NCI-H2081 (cell line): ENCODE data around the gene AHI1.

Experiments
- DNase-seq, 2 experiments: peaks; one replicate each; lab custom pipeline; 2025; lab: John Stamatoyannopoulos, UW

The AHI1 gene

DNA sequence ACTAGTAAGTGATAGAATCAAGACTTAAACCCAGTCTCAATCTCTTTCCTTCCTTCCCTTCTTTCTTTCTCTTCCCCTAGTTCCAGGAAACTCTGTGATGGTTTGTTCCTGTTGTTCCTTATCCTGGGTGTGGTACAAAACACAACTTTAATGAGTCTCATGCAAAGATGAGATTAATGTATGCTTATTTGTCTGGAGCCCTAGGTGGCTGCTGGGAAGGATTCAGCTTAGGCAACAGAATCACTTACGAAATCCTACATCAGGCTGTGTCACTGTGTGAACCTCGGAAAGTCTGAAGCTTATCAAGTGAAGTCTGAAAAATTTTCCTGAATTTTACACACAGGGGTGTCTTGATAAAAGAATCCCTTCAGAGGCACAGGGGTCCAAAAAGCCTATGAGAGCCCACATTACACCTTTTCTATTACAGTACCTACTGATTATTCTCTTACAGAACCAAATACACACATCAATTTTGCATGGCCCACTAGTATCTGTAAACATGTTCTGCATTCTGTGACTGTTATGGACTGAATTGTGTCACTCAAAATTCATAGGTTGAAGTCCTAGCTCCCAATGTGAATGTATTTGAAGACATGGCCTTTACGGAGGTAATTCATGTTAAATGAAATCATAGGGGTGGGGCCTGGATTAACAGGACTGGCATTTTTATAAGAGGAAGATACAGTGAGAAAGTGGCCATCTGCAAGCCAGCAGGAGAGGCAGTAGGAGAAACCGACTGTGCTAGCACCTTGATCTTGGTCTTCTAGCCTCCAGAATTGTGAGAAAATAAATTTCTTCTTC, 171.7 kb downstream of the AHI1 start:
- no peak for DNase-seq

DNA sequence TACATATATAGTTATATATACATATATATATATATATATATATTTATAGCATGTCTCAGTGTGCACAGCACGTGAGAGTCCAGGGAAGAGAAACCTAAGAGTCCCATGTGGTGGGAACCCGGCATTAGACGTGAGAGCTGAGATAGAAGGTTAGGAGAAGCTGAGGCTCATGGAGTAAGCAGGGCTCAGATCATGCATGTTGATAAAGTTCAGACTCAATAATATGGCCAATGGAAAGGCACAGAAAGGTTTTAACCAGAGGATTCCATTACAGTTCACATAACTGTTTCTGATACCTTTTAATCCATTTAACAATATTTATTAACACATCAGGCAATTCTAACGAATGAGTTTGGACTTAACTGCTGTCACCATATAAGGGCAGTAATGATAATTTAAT, 173.0 kb downstream of the AHI1 start:
- DNase-seq = no peak

DNA sequence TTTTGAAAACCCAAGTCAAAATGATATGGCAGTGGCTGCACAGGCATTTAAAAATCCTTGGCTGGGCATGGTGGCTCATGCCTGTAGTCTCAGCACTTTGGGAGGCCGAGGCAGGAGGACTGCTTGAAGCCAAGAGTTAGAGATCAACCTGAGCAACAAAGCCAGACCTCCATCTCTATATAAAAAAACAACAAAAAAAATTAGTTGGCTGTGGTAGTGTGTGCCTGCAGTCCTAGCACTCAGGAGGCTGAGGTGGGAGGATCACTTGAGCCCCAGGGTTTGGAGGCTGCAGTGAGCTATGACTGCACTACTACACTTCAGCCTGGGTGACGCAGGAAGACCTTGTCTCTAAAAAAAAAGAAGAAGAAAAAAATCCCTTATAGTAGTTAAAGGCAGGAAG, 173.6 kb downstream of the AHI1 start:
- DNase-seq = no peak

DNA sequence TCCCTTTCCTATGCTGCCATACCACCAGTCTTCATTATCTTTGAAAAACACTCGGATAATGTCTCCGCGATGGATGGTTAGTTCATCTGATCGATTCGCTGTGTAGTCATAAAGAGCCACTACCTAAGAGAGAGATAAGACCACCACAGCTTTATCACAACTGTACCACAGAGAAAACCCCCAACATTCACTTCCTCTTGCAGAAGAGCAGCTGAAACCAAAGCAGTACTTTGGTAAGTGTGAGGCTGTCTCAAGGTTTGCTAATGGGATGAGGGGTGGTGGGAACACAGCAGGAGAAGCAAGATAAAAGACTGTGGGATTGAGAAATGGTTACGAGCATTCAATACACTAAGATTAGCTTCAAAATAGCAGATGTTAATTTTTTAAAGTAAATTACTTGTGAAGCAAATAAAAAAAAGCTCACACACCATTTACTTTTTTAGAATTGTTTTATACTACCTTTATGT, 174.3 kb downstream of the AHI1 start:
- no peak for DNase-seq

DNA sequence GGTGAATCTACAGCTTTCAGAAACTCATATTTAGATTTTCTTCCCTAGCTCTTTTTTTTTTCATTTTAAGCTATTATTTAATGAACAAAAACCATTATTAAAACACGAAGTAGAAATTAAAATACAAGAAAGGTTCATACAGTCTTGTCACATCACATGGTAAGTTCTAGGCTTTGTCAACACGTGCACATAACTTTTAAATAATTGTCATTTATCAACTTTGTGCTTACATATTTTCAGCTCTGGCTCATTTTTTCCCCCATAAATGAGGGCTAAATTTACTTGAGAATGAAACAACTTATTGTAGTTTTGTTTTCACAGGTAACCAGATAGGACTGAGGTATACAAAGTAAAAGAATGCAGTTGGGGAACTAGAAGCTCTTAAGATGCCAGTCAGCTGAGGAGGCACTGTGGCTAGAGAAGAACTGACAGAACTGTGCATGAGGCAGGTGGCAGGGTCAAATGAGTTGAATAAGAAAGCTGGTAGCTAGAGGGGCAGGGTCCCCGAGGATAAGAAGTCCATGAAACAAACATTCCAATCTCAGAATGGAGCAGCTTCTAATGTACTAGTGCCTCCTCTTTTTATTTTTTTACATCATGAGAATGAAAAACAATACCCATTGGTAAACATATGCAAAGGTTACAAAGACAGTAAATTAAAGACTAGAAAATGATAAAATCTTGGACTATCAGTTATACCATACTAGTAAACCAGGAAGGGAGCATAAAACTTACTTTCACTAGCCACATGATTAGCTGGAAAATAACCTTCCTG, 174.9 kb downstream of the AHI1 start:
- DNase-seq = no peak

DNA sequence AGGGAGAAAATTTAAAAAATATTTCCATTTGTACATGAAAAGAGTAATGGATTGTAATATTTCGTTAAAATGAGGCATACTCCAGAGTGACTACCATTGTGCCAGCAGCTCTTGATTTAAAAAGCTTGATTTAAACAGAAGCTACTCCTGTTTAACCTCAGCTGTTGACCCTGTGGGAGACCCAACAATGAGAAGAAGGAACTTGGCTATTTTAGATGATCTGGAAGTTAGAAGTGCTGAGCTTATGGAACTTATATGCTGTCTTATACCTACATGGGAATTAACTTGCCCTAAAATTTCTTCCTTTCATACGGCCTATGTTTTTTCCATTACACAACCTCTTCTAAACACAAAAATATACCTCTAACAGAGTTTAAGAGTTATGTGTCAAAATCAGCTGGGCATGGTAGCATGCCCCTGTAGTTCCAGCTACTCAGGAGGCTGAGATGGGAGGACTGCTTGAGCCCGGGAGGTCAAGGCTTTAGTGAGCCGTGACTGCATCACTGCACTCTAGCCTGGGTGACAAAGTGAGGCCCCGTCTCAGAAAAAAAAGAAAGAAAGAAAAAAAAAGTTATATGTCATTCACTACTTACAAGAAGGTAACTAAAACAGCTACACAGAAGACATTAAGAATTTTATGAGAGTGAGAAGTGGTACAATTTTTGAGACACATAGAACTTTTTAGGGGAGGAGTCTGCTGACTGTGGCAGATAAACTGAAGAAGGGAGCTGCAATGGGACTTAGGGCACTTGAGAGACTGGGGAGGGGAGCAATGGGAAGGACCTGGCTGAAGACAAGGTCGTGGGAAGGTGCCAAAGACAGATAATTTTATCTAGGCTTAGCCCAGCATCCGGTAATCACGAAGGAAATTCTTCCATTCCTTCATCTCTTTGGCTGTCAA, 176.6 kb downstream of the AHI1 start:
- no peak for DNase-seq

DNA sequence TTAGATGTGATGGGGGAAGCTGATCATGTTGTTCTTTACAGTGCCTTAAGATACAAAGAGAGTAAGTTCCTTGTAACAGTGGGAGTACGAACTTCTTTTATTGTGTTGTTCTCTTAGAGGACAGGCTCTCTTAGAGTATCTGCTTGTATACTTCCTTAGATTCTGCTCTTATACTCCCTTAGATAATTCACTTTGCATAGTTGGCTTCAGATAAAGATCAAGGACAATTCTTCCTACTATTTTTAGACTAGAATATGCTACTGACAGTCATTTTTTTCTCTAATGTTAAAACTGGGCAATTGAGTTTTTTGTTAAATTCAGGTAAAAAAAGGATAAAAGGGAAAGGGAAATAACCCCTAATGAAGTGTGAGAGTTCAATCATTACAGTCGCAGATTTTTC, 177.7 kb downstream of the AHI1 start:
- DNase-seq = no peak

DNA sequence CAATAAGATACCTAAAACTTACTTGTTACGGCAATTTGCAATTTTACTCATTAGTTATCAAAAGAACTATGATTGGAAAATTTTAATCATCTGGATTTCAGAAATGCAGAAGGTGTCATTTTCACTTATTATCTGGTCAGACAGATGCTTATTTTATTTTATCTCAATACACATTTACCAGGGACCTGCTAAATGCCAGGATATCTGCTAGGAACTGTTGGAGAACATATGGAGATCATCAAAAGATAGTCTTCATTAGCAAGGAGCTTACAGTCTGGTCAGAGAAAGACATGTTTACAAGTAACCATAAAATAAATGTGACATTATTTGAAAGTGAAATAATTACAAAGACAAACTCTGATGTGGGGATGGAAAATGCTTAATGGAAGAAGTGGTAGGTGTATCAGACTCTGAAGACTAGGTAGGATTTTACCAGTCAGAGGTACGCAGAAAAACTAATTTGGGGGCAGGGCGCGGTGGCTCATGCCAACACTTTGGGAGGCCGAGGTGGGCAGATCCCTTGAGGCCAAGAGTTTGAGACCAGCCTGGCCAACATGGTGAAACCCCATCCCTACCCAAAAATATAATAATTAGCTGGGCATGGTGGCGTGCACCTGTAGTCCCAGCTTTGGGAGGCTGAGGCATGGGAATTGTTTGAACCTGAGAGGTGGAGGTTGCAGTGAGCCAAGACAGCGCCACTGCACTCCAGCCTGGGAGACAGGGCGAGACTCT, 178.6 kb downstream of the AHI1 start:
- DNase-seq = no peak

DNA sequence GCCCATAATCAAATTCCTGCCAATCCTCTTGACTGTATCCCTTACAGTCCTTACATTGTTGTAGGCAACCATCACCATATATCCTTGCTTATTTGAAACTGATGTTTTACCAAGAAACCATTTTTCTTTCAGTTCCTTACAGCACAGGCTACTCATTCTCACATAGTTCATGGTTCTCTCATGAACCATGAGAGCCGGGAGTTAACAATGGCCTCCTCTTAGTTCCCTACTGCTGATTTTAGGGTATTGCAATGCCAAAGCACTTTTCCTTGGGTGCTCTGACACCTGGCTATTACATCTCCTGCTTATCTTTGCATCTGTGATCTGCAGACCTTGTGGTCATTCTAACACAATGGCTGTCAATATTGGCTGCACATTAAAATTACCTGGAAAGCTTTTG, 183.0 kb downstream of the AHI1 start:
- no peak for DNase-seq

DNA sequence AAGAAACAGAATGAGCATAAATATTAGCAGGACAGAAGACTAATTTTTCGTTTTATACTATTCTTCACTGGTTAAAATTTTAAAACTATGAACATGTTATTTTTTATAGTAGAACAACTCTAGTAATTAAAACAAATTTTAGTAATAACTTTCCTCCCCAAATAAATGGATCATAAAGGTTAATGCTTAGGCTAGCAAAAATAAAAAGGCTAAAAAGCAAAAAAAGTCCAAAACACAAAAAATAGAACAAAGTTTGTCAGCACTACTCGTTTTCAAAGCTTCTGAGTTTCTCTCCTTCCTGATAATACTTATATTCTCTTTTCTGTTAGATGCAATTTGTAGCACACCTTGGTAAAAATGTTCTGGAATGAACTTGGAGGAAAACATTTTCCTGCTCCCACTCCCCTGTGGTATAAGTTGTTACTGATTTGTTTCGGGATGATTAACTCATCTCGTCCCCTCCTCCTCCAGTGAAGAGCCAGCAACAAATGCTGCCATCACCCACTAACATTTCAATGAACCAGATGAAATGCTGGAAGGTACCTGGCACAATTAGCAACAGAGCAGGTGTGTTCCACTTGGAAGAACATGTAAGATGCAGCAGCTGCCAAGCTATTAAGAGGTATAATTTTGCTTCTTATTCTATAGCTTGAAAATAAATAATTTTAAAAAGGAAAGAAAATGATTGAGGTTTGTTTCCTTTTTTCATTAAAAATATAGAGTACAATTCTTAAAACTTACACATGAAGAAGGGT, 185.9 kb downstream of the AHI1 start:
- peak; percentile 19 to 74 for DNase-seq

DNA sequence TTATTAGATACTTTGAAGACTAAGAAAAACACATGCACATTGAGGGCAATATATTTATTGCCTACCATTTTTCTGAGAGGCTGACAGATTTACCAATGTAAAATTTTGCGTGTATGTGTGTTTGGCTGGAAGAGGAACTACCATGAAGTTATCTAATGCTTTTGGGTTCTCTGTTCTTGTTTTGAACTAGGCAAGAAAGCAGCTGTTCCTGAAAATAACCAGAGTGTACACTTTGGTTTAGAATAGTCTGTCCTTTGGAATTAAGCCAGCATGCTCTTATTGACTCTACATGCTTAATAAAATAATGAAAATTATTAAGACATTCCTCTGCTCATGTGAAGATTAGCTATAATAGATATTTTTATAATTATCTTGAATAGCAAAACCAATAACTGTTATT, 187.2 kb downstream of the AHI1 start:
- DNase-seq = no peak

DNA sequence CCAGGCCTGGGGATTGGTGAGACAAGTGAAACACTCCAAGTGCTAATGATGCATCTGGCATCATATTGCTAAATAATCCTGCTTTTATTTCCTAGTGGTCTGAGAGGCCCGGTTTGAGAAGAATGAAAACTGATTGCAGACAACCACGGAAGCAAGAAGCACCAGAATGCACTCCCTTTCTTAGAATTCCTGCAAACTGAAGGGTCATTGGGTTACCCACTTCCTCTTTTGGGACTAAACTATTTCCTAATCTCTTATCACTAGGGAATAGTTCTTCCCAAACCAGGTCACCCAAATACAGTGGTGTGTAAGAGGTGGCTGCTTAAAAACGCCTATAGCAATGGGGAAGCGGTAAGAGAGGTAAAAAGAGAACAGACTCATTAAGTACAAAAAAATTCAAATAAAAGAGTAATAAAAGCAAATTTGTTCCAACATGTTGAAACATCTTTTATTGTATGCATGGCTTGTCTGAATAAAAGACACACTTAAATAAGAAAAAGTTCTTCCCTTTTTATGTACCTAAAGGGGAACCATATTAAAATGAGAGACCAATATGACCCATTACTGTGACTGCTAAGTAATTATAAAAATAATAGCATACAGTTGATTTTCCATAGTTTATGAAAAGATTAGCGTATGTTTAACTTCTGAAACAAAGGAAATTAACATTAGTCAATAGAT, 190.7 kb downstream of the AHI1 start:
- no peak for DNase-seq

DNA sequence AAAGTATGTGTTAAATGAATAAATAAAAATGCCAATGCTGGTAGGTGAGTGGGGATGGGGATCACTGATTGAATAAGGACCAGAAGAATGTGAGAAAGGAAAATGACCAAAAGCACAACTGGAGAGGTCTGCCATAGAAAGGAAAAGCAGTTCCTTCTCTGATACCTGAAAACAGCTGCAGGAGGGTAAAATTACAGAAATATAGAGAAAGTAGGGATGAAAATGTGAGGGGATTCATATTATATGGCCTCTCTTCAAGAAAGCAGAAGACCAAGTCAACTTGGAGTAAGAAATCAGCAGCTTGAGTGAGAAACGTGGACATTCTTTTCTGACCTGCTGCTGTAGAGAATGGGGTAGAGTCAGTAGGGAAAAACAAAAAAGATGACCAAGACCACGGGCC, 191.4 kb downstream of the AHI1 start:
- no peak for DNase-seq

DNA sequence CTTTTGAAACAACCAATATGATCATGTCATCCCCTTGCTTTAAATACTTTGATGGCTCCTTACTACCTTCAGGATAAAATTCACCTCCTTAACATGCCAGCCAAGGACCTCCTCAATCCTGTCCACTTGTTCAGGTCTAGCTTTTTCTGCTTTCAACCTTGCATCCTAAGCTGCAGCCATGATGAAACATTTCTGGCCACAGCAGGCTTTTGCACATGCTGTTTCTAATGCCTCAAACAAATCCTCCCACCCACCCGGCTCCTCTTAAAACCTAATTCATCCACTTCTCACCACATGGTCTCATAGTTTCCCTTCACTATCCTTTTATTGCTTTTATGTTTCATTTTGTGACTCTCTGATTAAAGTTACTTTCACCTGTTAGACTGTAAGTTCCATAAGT, 191.9 kb downstream of the AHI1 start:
- no peak for DNase-seq

DNA sequence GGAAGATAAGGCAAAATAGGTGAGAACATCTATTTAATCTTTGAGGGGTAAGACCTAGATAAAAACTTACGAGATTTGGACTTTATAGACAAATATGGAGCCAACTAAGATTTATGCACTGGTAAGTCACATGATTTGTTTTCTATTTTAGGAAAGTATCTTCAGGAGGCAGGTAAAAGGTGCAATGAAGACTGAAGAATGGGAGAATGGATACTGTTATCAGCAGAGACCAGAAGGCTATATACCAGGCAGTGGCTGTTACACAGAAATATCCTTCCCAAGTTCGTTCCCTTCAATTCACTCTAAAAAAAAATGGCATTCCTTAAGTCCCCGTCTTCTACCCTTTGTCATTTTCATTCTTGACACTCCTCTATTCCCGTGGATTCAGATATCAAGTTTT, 192.7 kb downstream of the AHI1 start:
- DNase-seq = no peak

DNA sequence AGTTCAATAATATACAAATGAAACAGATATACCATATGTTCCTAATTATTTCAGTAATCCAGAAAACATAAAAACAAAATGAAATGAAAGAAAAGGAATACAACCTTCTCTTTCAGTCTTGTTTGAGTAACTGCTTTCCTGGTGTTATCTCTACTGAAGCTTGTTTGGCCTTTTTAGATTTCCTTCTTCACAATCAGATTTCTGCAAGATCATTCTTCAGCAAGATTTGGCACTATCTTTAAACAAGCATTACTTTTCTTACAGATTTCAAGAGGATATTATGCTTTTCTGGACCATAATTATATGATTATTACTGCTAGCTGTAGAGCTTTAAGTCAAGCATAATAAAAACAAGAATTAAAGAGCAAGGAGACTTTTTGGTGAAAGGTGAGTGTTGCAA, 196.2 kb downstream of the AHI1 start:
- DNase-seq = no peak

DNA sequence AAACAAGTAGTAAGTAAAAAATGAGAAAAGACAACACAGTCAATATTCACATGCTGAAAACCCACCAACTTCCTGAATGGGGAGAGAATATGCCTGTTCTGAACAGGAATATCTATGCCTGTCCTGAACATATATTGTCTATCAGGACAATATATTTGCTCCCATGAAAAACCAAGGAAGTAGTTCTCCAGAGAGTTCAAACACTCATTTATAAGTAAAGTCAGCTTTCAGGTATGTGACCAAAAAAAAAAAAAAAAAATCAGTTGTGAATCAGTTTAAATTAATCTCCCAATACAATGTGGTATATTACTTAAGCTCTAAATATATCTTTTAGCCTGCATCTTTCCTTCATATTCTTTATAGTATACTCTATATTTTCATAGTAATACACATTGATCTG, 197.0 kb downstream of the AHI1 start:
- no peak for DNase-seq

DNA sequence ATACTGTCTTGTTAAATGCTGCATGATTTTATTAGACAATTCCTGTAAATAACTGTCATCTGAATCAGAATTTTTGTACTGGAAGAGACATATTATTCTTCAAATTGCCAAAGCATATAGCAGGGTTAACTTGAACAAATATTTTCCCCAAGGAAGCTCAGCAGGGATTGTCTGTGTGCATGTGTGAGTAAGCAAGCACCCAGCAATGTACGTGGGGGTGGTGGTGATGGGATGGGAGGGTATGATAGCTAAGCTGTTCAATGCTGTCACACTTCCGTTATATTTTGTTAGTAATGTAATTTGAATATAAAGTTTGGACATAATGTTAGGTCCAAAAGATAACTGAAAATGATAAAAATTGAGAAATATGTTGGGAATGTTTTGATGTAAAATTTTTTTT, 198.3 kb downstream of the AHI1 start:
- no peak for DNase-seq

DNA sequence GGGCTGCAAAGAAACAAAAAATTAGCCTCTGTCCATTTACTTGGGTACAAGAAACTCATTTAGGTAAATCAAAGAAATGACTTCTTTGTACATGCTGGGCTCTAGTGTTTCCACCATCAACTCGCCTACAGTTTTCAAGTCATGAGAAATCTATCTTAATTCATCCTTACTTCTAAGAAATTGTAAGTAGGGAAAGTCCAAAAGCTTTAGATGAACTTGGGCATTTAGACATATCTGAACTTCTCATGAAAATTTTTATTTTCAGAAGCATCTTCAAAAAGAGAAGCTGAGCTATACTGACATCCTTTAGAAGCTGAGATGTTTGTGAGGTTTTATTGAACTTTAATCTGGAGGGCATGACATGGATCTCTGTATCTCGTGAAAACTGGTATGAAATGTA, 199.1 kb downstream of the AHI1 start:
- DNase-seq = no peak

DNA sequence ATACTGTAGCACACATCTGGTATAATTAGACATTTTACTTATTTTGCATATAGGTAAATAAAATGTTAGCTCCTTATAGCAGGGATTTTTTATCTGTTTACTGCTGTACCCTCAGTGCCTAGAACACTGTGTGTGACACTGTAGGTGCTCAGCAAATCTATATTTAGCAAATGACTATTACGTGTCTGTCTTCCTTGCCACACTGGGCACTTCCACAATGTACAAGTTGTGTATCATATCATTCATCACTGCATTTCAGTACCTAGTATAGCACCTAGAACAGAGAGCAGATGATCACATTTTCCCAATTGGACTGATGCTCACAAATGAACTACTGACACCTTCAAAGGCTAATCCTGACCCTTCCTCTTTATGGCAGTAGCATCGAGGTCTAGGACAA, 200.8 kb downstream of the AHI1 start:
- no peak for DNase-seq
